ENCODE measurements around the gene CCNG2. TPM values are rescaled to one million over a fixed set of nuclear protein-coding genes. Genes with fewer than 3 reads are reported as not detected.

CCNG2 gene
- total and polyA plus RNA-seq, 12 donors = 5.4 to 69.2 (median 20.9) TPM

GRCh38 chr4:77203380-77204197 lies 46.6 kb downstream of the CCNG2 start:
- no peak overlapping the region for H3K4me3 ChIP-seq
- intact Hi-C loops (cut with DNase I) = loop anchor here in 1 of 2 donors (10.0 kb wide), 2 partner anchors 109 to 159 kb away; no protein-coding TSS in a partner anchor
- no peaks in the 10 kb centered on the region for H3K27me3 ChIP-seq
- no peaks in the 10 kb centered on the region for H3K36me3 ChIP-seq (replicated peaks in 1 of 2)
- 10 to 17% (median 13%) methylated on average over 8 of the region's 8 CpGs for WGBS, 4 donors
- TF ChIP-seq CTCF (IDR thresholded peaks at IDR 0.05) (peak; percentile 49 to 81 (median 75)), POLR2A (IDR thresholded peaks at IDR 0.05) (no peak)
- no peak overlapping the region for H3K27ac ChIP-seq
- peak; percentile 63 to 82 (median 68) for DNase-seq
- H3K9me3 ChIP-seq (replicated peaks in 1 of 3) = no peaks in the 10 kb centered on the region
- no peaks in the 10 kb centered on the region for H3K4me1 ChIP-seq (replicated peaks in 1 of 2)

GRCh38 chr4:77204621-77205020 lies 47.6 kb downstream of the CCNG2 start:
- TF ChIP-seq CTCF (IDR thresholded peaks at IDR 0.05) (no peak), POLR2A (IDR thresholded peaks at IDR 0.05) (no peak)
- Histone ChIP-seq H3K9me3 (replicated peaks in 1 of 3) (no peaks in the 10 kb centered on the region), H3K4me3 (no peak overlapping the region), H3K36me3 (replicated peaks in 1 of 2) (no peaks in the 10 kb centered on the region), H3K27me3 (no peaks in the 10 kb centered on the region), H3K4me1 (replicated peaks in 1 of 2) (no peaks in the 10 kb centered on the region), H3K27ac (no peak overlapping the region)
- no peak for DNase-seq
- intact Hi-C loops (cut with DNase I) = loop anchor here in 1 of 2 donors (10.0 kb wide), 2 partner anchors 110 to 160 kb away; no protein-coding TSS in a partner anchor

GRCh38 chr4:77209012-77209411 lies 52.0 kb downstream of the CCNG2 start:
- intact Hi-C loops (cut with DNase I) = loop anchor here in 1 of 2 donors (10.0 kb wide), 2 partner anchors 114 to 164 kb away; no protein-coding TSS in a partner anchor
- H3K27me3 ChIP-seq = no peaks in the 10 kb centered on the region
- no peaks in the 10 kb centered on the region for H3K36me3 ChIP-seq (replicated peaks in 1 of 2)
- no peak overlapping the region for H3K27ac ChIP-seq
- no peak for TF ChIP-seq CTCF (IDR thresholded peaks at IDR 0.05)
- no peak for TF ChIP-seq POLR2A (IDR thresholded peaks at IDR 0.05)
- DNase-seq = no peak
- H3K9me3 ChIP-seq (replicated peaks in 1 of 3) = no peaks in the 10 kb centered on the region
- 90 to 100% (median 92%) methylated on average over 1 of the region's 1 CpG for WGBS, 4 donors
- no peaks in the 10 kb centered on the region for H3K4me1 ChIP-seq (replicated peaks in 1 of 2)
- H3K4me3 ChIP-seq = no peak overlapping the region

- Histone ChIP-seq H3K36me3 (replicated peaks in 1 of 2) (no peaks in the 10 kb centered on the region), H3K4me1 (replicated peaks in 1 of 2) (no peaks in the 10 kb centered on the region), H3K4me3 (no peak overlapping the region), H3K27me3 (no peaks in the 10 kb centered on the region), H3K27ac (no peak overlapping the region), H3K9me3 (replicated peaks in 1 of 3) (no peaks in the 10 kb centered on the region)
- intact Hi-C loops (cut with DNase I) = loop anchor here in 1 of 2 donors (10.0 kb wide), 2 partner anchors 115 to 165 kb away; no protein-coding TSS in a partner anchor
- 82 to 91% (median 86%) methylated on average over 5 of the region's 5 CpGs for WGBS, 4 donors
- no peak for DNase-seq
- TF ChIP-seq POLR2A (IDR thresholded peaks at IDR 0.05) (no peak), CTCF (IDR thresholded peaks at IDR 0.05) (no peak)
These were observed 52.9 kb downstream of the CCNG2 start for GRCh38 chr4:77209936-77210335.
